A673 (cell line): ENCODE results near the gene ZNF678. TPM values are rescaled to one million over a fixed set of nuclear protein-coding genes. Genes with fewer than 3 reads are reported as not detected.
"Not testable (repeated sequence)": the region's sequence is repeated elsewhere in the genome, so short reads cannot be mapped to it uniquely, and the experiment has no call there.

Experiments used
- BruUV-seq: library from RNA; stranded (reverse); fragments of 400-500 nt; replicated peaks from 2 replicates; lab custom pipeline; 2021; lab: Mats Ljungman, UMichigan
- CTCF ChIA-PET: fragments of 300-600 bp; sonication (Branson Sonifier 250); formaldehyde crosslinking; loops from one replicate; lab custom pipeline; 2022; ENCODE audit warnings: antibody characterized with exemption; lab: Charles Lee
- POLR2A ChIA-PET: fragments of 300-600 bp; sonication (Branson Sonifier 250); formaldehyde crosslinking; loops from one replicate; lab custom pipeline; 2022; ENCODE audit warnings: antibody characterized with exemption; ENCODE audit not compliant: low non-redundant PET; lab: Charles Lee
- DNase-seq: peaks from one replicate; pipeline ENCODE4 v3.0.0-alpha.2; 2015; ENCODE audit warnings: low spot score
- H3K27ac ChIP-seq: fragments of 200-600 bp; sonication (generic); 2 replicates; pipeline ENCODE4 v1.5.1; 2016; ENCODE audit warnings: mixed run types, low read depth, mild to moderate bottlenecking, mixed read lengths, antibody characterized with exemption, low read length; ENCODE audit not compliant: poor library complexity, severe bottlenecking
- H3K27me3 ChIP-seq: fragments of 200-600 bp; sonication (generic); replicated peaks from 2 replicates; pipeline ENCODE4 v1.6.1; 2017; ENCODE audit warnings: mixed run types, low read depth, mild to moderate bottlenecking, mixed read lengths, antibody characterized with exemption, low read length; ENCODE audit not compliant: insufficient read depth, poor library complexity
- H3K36me3 ChIP-seq: fragments of 200-600 bp; sonication (generic); 2 replicates; pipeline ENCODE4 v1.6.1; 2016; ENCODE audit warnings: mixed run types, mild to moderate bottlenecking, mixed read lengths, antibody characterized with exemption, low read length; ENCODE audit not compliant: insufficient read depth, poor library complexity, severe bottlenecking
- H3K4me1 ChIP-seq: fragments of 200-600 bp; sonication (generic); 2 replicates; pipeline ENCODE4 v1.6.1; 2017; ENCODE audit warnings: mixed run types, mild to moderate bottlenecking, mixed read lengths, antibody characterized with exemption, low read length; ENCODE audit not compliant: insufficient read depth, poor library complexity, severe bottlenecking
- H3K4me3 ChIP-seq: fragments of 200-600 bp; sonication (generic); 2 replicates; pipeline ENCODE4 v1.5.1; 2016; ENCODE audit warnings: low read depth, mixed run types, mild to moderate bottlenecking, mixed read lengths, low read length; ENCODE audit not compliant: poor library complexity, severe bottlenecking
- H3K9me3 ChIP-seq: fragments of 200-600 bp; sonication (generic); 2 replicates; pipeline ENCODE4 v1.6.1; 2016; ENCODE audit warnings: mixed run types, low read depth, mild to moderate bottlenecking, mixed read lengths, antibody characterized with exemption, low read length; ENCODE audit not compliant: poor library complexity, severe bottlenecking
- CTCF ChIP-seq: fragments of 300-800, 200-600 bp; sonication (generic); conservative IDR thresholded peaks from 2 replicates; pipeline ENCODE4 v1.5.1; 2017; ENCODE audit warnings: low read depth, mild to moderate bottlenecking, antibody characterized with exemption, low read length, moderate library complexity, mixed read lengths
- EZH2 ChIP-seq: fragments of 200-600 bp; sonication (generic); IDR thresholded peaks from 2 replicates; pipeline ENCODE4 v1.6.1; 2017; ENCODE audit warnings: borderline replicate concordance, low read depth, mild to moderate bottlenecking, mixed read lengths, antibody characterized with exemption, low read length; ENCODE audit not compliant: poor library complexity, severe bottlenecking
- intact Hi-C: fragments of 100-400 bp; cut with micrococcal nuclease; formaldehyde crosslinking; loops from one replicate; pipeline ENCODE4 v1.10.0; 2022; ENCODE audit not compliant: unreplicated experiment
- total RNA-seq: library from RNA; stranded (reverse); gene quantifications from 2 replicates; pipeline ENCODE4 v1.2.3, GENCODE V29; 2021

The ZNF678 gene
- total RNA-seq, 1 experiment from 2014 or later = 10.2 TPM

GRCh38 chr1:227583354-227583753 is 20.0 kb downstream of the ZNF678 start:
- H3K4me1 ChIP-seq = no peaks in the 10 kb centered on the region
- no peak for TF ChIP-seq EZH2
- no peak for TF ChIP-seq CTCF
- no peaks in the 10 kb centered on the region for H3K27me3 ChIP-seq
- no peaks in the 10 kb centered on the region for H3K36me3 ChIP-seq
- no peak for DNase-seq
- ChIA-PET CTCF (no interaction called here), POLR2A (no interaction called here)
- no peak overlapping the region for H3K27ac ChIP-seq
- no peak overlapping the region for H3K4me3 ChIP-seq
- peaks cover 17% of the 10 kb centered on the region for H3K9me3 ChIP-seq
- BruUV-seq = no TSS peak
- intact Hi-C loops = no loop called here

- POLR2A ChIA-PET = no interaction called here
- Histone ChIP-seq H3K27ac (no peak overlapping the region), H3K9me3 (peaks cover 20% of the 10 kb centered on the region)
Observed at GRCh38 chr1:227586733-227587132, 23.4 kb downstream of the ZNF678 start.

GRCh38 chr1:227587968-227588367 is 24.6 kb downstream of the ZNF678 start:
- ChIA-PET CTCF (no interaction called here), POLR2A (no interaction called here)
- Histone ChIP-seq H3K36me3 (peaks cover 2% of the 10 kb centered on the region), H3K27me3 (no peaks in the 10 kb centered on the region), H3K4me1 (no peaks in the 10 kb centered on the region), H3K27ac (no peak overlapping the region), H3K4me3 (no peak overlapping the region), H3K9me3 (peaks cover 13% of the 10 kb centered on the region)
- TF ChIP-seq CTCF (no peak), EZH2 (no peak)
- no peak for DNase-seq
- intact Hi-C loops = no loop called here
- BruUV-seq = no TSS peak

More at GRCh38 chr1:227586733-227587132, 23.4 kb downstream of the ZNF678 start:
- CTCF ChIA-PET = no interaction called here
- Histone ChIP-seq H3K27me3 (no peaks in the 10 kb centered on the region), H3K4me1 (no peaks in the 10 kb centered on the region), H3K36me3 (no peaks in the 10 kb centered on the region), H3K4me3 (no peak overlapping the region)
- no peak for DNase-seq
- BruUV-seq = no TSS peak
- intact Hi-C loops = no loop called here
- TF ChIP-seq EZH2 (no peak), CTCF (no peak)

- CTCF ChIA-PET, H3K4me1 ChIP-seq, H3K36me3 ChIP-seq, BruUV-seq, POLR2A ChIA-PET, H3K4me3 ChIP-seq, H3K27ac ChIP-seq, intact Hi-C loops, DNase-seq, H3K27me3 ChIP-seq: not testable (repeated sequence)
- peaks cover 13% of the 10 kb centered on the region for H3K9me3 ChIP-seq
Observed at GRCh38 chr1:227588769-227589168, 25.4 kb downstream of the ZNF678 start.

GRCh38 chr1:227589777-227590176 is 26.4 kb downstream of the ZNF678 start:
- H3K27me3 ChIP-seq, POLR2A ChIA-PET, DNase-seq, H3K4me3 ChIP-seq, H3K27ac ChIP-seq, BruUV-seq, H3K36me3 ChIP-seq, intact Hi-C loops, CTCF ChIA-PET, H3K4me1 ChIP-seq: not testable (repeated sequence)
- H3K9me3 ChIP-seq = peaks cover 13% of the 10 kb centered on the region
